Uterus (tissue), 2 donors: Measurements from ENCODE around the gene SYNE1.

Source experiments
- CTCF ChIP-seq, 4 experiments: fragments of 200-600 bp in 2 of 4; fragments of 450-650 bp in 2 of 4; sonication (generic) in 2 of 4; IDR thresholded peaks; one replicate each; pipeline ENCODE4 v1.5.1; 2016 to 2019; ENCODE audit warnings: antibody characterized with exemption in 4 of 4, mild to moderate bottlenecking in 2 of 4, moderate library complexity in 1 of 4
- POLR2A ChIP-seq, 2 donors: fragments of 450-650 bp; IDR thresholded peaks; one replicate each; pipeline ENCODE4 v1.6.1; 2016; ENCODE audit warnings: antibody characterized with exemption in 2 of 2, mild to moderate bottlenecking in 1 of 2, moderate library complexity in 1 of 2

GRCh38 chr6:152117156-152118133, 519.7 kb downstream of the SYNE1 start:
- TF ChIP-seq CTCF (IDR thresholded peaks at IDR 0.05) (no peak), POLR2A (IDR thresholded peaks at IDR 0.05) (no peak)
